GM23338 (cell line): Measurements from ENCODE around the gene DOCK1. TPM values are rescaled to one million over a fixed set of nuclear protein-coding genes. Genes with fewer than 3 reads are reported as not detected.
A peak's percentile ranks its signal among the peaks of the same experiment; 100 is the strongest.

Source experiments
- ATAC-seq: fragments of 200-7000 bp; cut with Tn5 transposase; 3 replicates; pipeline ENCODE4 v1.9.1; 2020
- DNase-seq: peaks from one replicate; pipeline ENCODE4 v3.0.0-alpha.2; 2015; ENCODE audit warnings: low spot score
- H2AFZ ChIP-seq: fragments of 200-600 bp; sonication (generic); 2 replicates; pipeline ENCODE4 v1.8.0; 2016; ENCODE audit warnings: antibody characterized with exemption, mild to moderate bottlenecking, moderate library complexity
- H3F3A ChIP-seq: fragments of 200-600 bp; sonication (generic); replicated peaks from 2 replicates; pipeline ENCODE4 v1.8.0; 2017; ENCODE audit warnings: antibody characterized with exemption, mixed run types, low read depth
- H3K27ac ChIP-seq: fragments of 200-600 bp; sonication (generic); 2 replicates; pipeline ENCODE4 v1.6.1; 2016; ENCODE audit warnings: low read depth
- H3K27me3 ChIP-seq: fragments of 200-600 bp; sonication (generic); 2 replicates; pipeline ENCODE4 v1.8.0; 2016; ENCODE audit warnings: mild to moderate bottlenecking, mixed run types, moderate library complexity; ENCODE audit not compliant: insufficient read depth
- H3K36me3 ChIP-seq: fragments of 200-600 bp; sonication (generic); 2 replicates; pipeline ENCODE4 v1.8.0; 2016; ENCODE audit warnings: mild to moderate bottlenecking; ENCODE audit not compliant: insufficient read depth
- H3K4me1 ChIP-seq: fragments of 200-600 bp; sonication (generic); 2 replicates; pipeline ENCODE4 v1.8.0; 2016; ENCODE audit warnings: mild to moderate bottlenecking, moderate library complexity; ENCODE audit not compliant: insufficient read depth
- H3K4me2 ChIP-seq: fragments of 200-600 bp; sonication (generic); 2 replicates; pipeline ENCODE4 v1.7.1; 2017; ENCODE audit warnings: mixed run types
- H3K4me3 ChIP-seq: fragments of 200-600 bp; sonication (generic); 2 replicates; pipeline ENCODE4 v1.6.1; 2016; ENCODE audit warnings: mixed run types
- H3K79me2 ChIP-seq: fragments of 200-600 bp; sonication (generic); replicated peaks from 2 replicates; pipeline ENCODE4 v1.8.0; 2017; ENCODE audit warnings: mild to moderate bottlenecking; ENCODE audit not compliant: insufficient read depth
- H3K9me2 ChIP-seq: fragments of 200-600 bp; sonication (generic); 2 replicates; pipeline ENCODE4 v1.8.0; 2017; ENCODE audit not compliant: insufficient read depth
- H4K20me1 ChIP-seq: fragments of 200-600 bp; sonication (generic); replicated peaks from 2 replicates; pipeline ENCODE4 v1.8.0; 2017; ENCODE audit warnings: mild to moderate bottlenecking; ENCODE audit not compliant: insufficient read depth
- H3K27ac Mint-ChIP-seq: 2 replicates; pipeline ENCODE4 v1.8.0; 2020; ENCODE audit warnings: inconsistent platforms, mild to moderate bottlenecking, moderate library complexity, mixed read lengths
- H3K27me3 Mint-ChIP-seq: 3 replicates; pipeline ENCODE4 v1.8.0; 2022; ENCODE audit warnings: low read depth, mild to moderate bottlenecking, moderate library complexity, mixed read lengths, inconsistent platforms; ENCODE audit not compliant: insufficient read depth, poor library complexity
- H3K36me3 Mint-ChIP-seq: 3 replicates; pipeline ENCODE4 v1.8.0; 2021; ENCODE audit warnings: low read depth, mild to moderate bottlenecking, inconsistent platforms, moderate library complexity, mixed read lengths
- H3K4me1 Mint-ChIP-seq: 3 replicates; pipeline ENCODE4 v1.8.0; 2020; ENCODE audit warnings: mild to moderate bottlenecking, inconsistent platforms, mixed read lengths
- H3K4me3 Mint-ChIP-seq: 3 replicates; pipeline ENCODE4 v1.8.0; 2021; ENCODE audit warnings: moderate library complexity, mild to moderate bottlenecking, inconsistent platforms, mixed read lengths
- H3K9me3 Mint-ChIP-seq: 3 replicates; pipeline ENCODE4 v1.8.0; 2020; ENCODE audit warnings: moderate library complexity, mild to moderate bottlenecking, inconsistent platforms, mixed read lengths
- CREB1 ChIP-seq: fragments of 250-450 bp; sonication (Bioruptor Pico); IDR thresholded peaks from 2 replicates; pipeline ENCODE4 v1.5.0; 2020; ENCODE audit warnings: low read depth, mild to moderate bottlenecking, moderate library complexity
- CTCF ChIP-seq, 2 experiments: fragments of 200-600 bp in 1 of 2; sonication (generic) in 1 of 2; conservative IDR thresholded peaks; 2 replicates each; pipeline versions ENCODE4 v1.5.1 to v1.6.1; 2016 to 2017; ENCODE audit warnings: antibody characterized with exemption in 2 of 2, low read depth in 2 of 2, mild to moderate bottlenecking in 2 of 2, moderate library complexity in 1 of 2
- ETS1 ChIP-seq: IDR thresholded peaks from 2 replicates; pipeline ENCODE4 v1.6.1; 2016; ENCODE audit warnings: antibody characterized with exemption
- EZH2 ChIP-seq: fragments of 200-600 bp; sonication (generic); IDR thresholded peaks from one replicate; pipeline ENCODE4 v1.8.0; 2017; ENCODE audit warnings: antibody characterized with exemption, mild to moderate bottlenecking, low read depth; ENCODE audit not compliant: unreplicated experiment
- EZH2phosphoT487 ChIP-seq: fragments of 200-600 bp; sonication (generic); IDR thresholded peaks from one replicate; pipeline ENCODE4 v1.8.1; 2018; ENCODE audit warnings: antibody characterized with exemption; ENCODE audit not compliant: unreplicated experiment
- JUNB ChIP-seq: IDR thresholded peaks from one replicate; pipeline ENCODE4 v1.6.1; 2016; ENCODE audit warnings: antibody characterized with exemption; ENCODE audit not compliant: unreplicated experiment
- NANOG ChIP-seq: IDR thresholded peaks from 2 replicates; pipeline ENCODE4 v1.6.1; 2016; ENCODE audit warnings: antibody characterized with exemption, borderline replicate concordance
- POLR2AphosphoS5 ChIP-seq: IDR thresholded peaks from 2 replicates; pipeline ENCODE4 v1.6.1; 2016; ENCODE audit warnings: antibody characterized with exemption, low read depth
- REST ChIP-seq: IDR thresholded peaks from one replicate; pipeline ENCODE4 v1.6.1; 2018; ENCODE audit warnings: antibody characterized with exemption; ENCODE audit not compliant: unreplicated experiment
- STAT1 ChIP-seq: IDR thresholded peaks from one replicate; pipeline ENCODE4 v1.6.1; 2016; ENCODE audit warnings: antibody characterized with exemption; ENCODE audit not compliant: unreplicated experiment
- ZNF114 ChIP-seq: fragments of 250-450 bp; sonication (Bioruptor Pico); IDR thresholded peaks from 2 replicates; pipeline ENCODE4 v1.5.0; 2020; ENCODE audit warnings: mild to moderate bottlenecking, moderate library complexity
- ZNF331 ChIP-seq: fragments of 250-450 bp; sonication (Bioruptor Pico); IDR thresholded peaks from 2 replicates; pipeline ENCODE4 v1.5.0; 2020; ENCODE audit warnings: low read depth, mild to moderate bottlenecking, moderate library complexity
- ZNF462 ChIP-seq: fragments of 250-450 bp; sonication (Bioruptor Pico); IDR thresholded peaks from 2 replicates; pipeline ENCODE4 v1.5.0; 2020; ENCODE audit warnings: mild to moderate bottlenecking, moderate library complexity
- polyA plus RNA-seq: library from polyadenylated mRNA; unstranded; fragments of >200 nt; fragmentation: Nextera tagmentation; extraction: Ambion mirVana; gene quantifications from 2 replicates; pipeline ENCODE4 v1.2.1, GENCODE V29; 2016
- total RNA-seq: library from RNA; depleted of rRNA; stranded (reverse); fragments of >200 nt; shearing (Covaris generic); gene quantifications from 2 replicates; pipeline ENCODE4 v1.2.3, GENCODE V29; 2014

The DOCK1 gene
- total and polyA plus RNA-seq, 2 experiments from 2014 or later = 13.2 to 55.3 TPM

- peak overlapping the region; percentile 66 for H3K4me3 Mint-ChIP-seq
- peak overlapping the region; percentile 90 for H3K4me2 ChIP-seq
- no peak for TF ChIP-seq CTCF (conservative IDR thresholded peaks at IDR 0.05; ENCODE audit: low read depth in 2 of 2)
- TF ChIP-seq ZNF331 = no peak
- no peak for TF ChIP-seq CREB1
- no peak for TF ChIP-seq EZH2phosphoT487
- no peak for TF ChIP-seq NANOG
- no peak for TF ChIP-seq STAT1
- no peak for TF ChIP-seq ETS1
- TF ChIP-seq EZH2 = no peak
- TF ChIP-seq JUNB = no peak
- TF ChIP-seq REST = no peak
- no peak for TF ChIP-seq POLR2AphosphoS5
- no peak for TF ChIP-seq ZNF114 (CRISPR knock-in tag)
- TF ChIP-seq ZNF462 (CRISPR knock-in tag) = no peak
- H3K36me3 Mint-ChIP-seq = no peaks in the 10 kb centered on the region
- H3K9me3 Mint-ChIP-seq = no peaks in the 10 kb centered on the region
- peak overlapping the region; percentile 67 for H3K4me3 ChIP-seq
- H3K27me3 Mint-ChIP-seq = peaks cover 16% of the 10 kb centered on the region
- H3K27ac ChIP-seq = no peak overlapping the region
- DNase-seq = no peak
- peaks cover 12% of the 10 kb centered on the region; the same call in 1 of the 2 replicates for H3K4me1 ChIP-seq
- no peaks in the 10 kb centered on the region for H3K36me3 ChIP-seq
- peaks cover 3% of the 10 kb centered on the region; the same call in 1 of the 2 replicates for H4K20me1 ChIP-seq
- no peaks in the 10 kb centered on the region; the same call in 1 of the 2 replicates for H3K79me2 ChIP-seq
- no peak overlapping the region for H2AFZ ChIP-seq
- no peaks in the 10 kb centered on the region for H3F3A ChIP-seq
- H3K27me3 ChIP-seq = peaks cover 49% of the 10 kb centered on the region
- H3K4me1 Mint-ChIP-seq = peaks cover 17% of the 10 kb centered on the region
- H3K9me2 ChIP-seq = no peaks in the 10 kb centered on the region
- H3K27ac Mint-ChIP-seq = no peak overlapping the region
- ATAC-seq = peak; percentile 23
Measured at GRCh38 chr10:127194599-127194998, 289.4 kb downstream of the DOCK1 start.
